22Rv1 (cell line): ENCODE measurements around the gene BABAM2.

ENCODE experiments used
- CTCF ChIP-seq: fragments of 450-650 bp; IDR thresholded peaks from 2 replicates; pipeline ENCODE4 v1.5.1; 2017; ENCODE audit warnings: mild to moderate bottlenecking
- ZFX ChIP-seq: fragments of 450-650 bp; IDR thresholded peaks from 2 replicates; pipeline ENCODE4 v1.6.1; 2017; ENCODE audit warnings: antibody characterized with exemption, borderline replicate concordance

GRCh38 chr2:28282861-28283646 lies 392.5 kb downstream of the BABAM2 start:
- TF ChIP-seq CTCF (no peak), ZFX (no peak)
